B cell (primary cell): Measurements from ENCODE around the gene ARMC9. TPM values are rescaled to one million over a fixed set of nuclear protein-coding genes. Genes with fewer than 3 reads are reported as not detected.

Experiments
- ATAC-seq: fragments of 200-7000 bp; cut with Tn5 transposase; one replicate; pipeline ENCODE4 v1.10.0; 2021; ENCODE audit warnings: low read depth, mild to moderate bottlenecking, moderate number of reproducible peaks, moderate library complexity
- CTCF ChIA-PET: fragments of 350-600 bp; sonication (Branson Sonifier 250); formaldehyde crosslinking; loops from one replicate; lab custom pipeline; 2021; ENCODE audit warnings: antibody characterized with exemption, inconsistent platforms; lab: Charles Lee
- POLR2A ChIA-PET: fragments of 350-600 bp; sonication (Branson Sonifier 250); formaldehyde crosslinking; loops from one replicate; lab custom pipeline; 2021; ENCODE audit warnings: antibody characterized with exemption; lab: Charles Lee
- DNase-seq: peaks from one replicate; pipeline ENCODE4 v3.0.0; 2013
- H2AFZ ChIP-seq: 2 replicates; pipeline ENCODE4 v1.6.1; 2012; ENCODE audit warnings: mild to moderate bottlenecking, low read depth, low read length; ENCODE audit not compliant: insufficient read depth, poor library complexity, severe bottlenecking
- H3K27ac ChIP-seq, 2 donors: 1 replicate in 1 of 2; 2 replicates in 1 of 2; pipeline ENCODE4 v1.5.1; 2012 to 2013; ENCODE audit warnings: low read length in 2 of 2, mild to moderate bottlenecking in 2 of 2, moderate library complexity in 1 of 2
- H3K27me3 ChIP-seq, 4 experiments: fragments of 200-600 bp in 1 of 4; sonication (generic) in 1 of 4; replicated peaks in 1 of 4; 1 replicate in 2 of 4; 2 replicates in 2 of 4; pipeline versions ENCODE4 v1.6.1 to v1.7.0; 2013 to 2016; ENCODE audit warnings: low read length in 3 of 4, mild to moderate bottlenecking in 2 of 4, mixed read lengths in 1 of 4, moderate library complexity in 1 of 4; ENCODE audit not compliant: insufficient read depth in 4 of 4, control insufficient read depth in 3 of 4; ENCODE audit errors: control extremely low read depth in 1 of 4
- H3K36me3 ChIP-seq, 2 experiments: replicated peaks in 1 of 2; 1 replicate in 1 of 2; 2 replicates in 1 of 2; pipeline versions ENCODE4 v1.6.1 to v1.7.1; 2013; ENCODE audit warnings: low read length in 1 of 2; ENCODE audit not compliant: insufficient read depth in 2 of 2, control insufficient read depth in 1 of 2; ENCODE audit errors: control extremely low read depth in 1 of 2, extremely low read depth in 1 of 2
- H3K4me1 ChIP-seq, 2 donors: fragments of 200-600 bp in 1 of 2; sonication (generic) in 1 of 2; 1 replicate in 1 of 2; 2 replicates in 1 of 2; pipeline versions ENCODE4 v1.5.1 to v1.6.1; 2013 to 2017; ENCODE audit warnings: low read length in 2 of 2; ENCODE audit not compliant: control insufficient read depth in 2 of 2, insufficient read depth in 2 of 2
- H3K4me2 ChIP-seq: replicated peaks from 2 replicates; pipeline ENCODE3; 2012; ENCODE audit warnings: mild to moderate bottlenecking, low read depth, low read length; ENCODE audit not compliant: poor library complexity, severe bottlenecking
- H3K4me3 ChIP-seq, 5 experiments: fragments of 200-600 bp in 1 of 5; sonication (generic) in 1 of 5; 1 replicate in 3 of 5; 2 replicates in 2 of 5; pipeline versions ENCODE4 v1.5.1 to v1.7.0; 2011 to 2016; ENCODE audit warnings: low read length in 4 of 5, mild to moderate bottlenecking in 4 of 5, low read depth in 2 of 5, control low read depth in 1 of 5, moderate library complexity in 1 of 5; ENCODE audit not compliant: insufficient read depth in 1 of 5; ENCODE audit errors: control extremely low read depth in 1 of 5, extremely low read depth in 1 of 5
- H3K79me2 ChIP-seq: fragments of 200-600 bp; sonication (generic); one replicate; pipeline ENCODE4 v1.6.0; 2016; ENCODE audit warnings: low read length; ENCODE audit not compliant: control insufficient read depth, insufficient read depth
- H3K9ac ChIP-seq: fragments of 200-600 bp; sonication (generic); 2 replicates; pipeline ENCODE4 v1.6.1; 2017; ENCODE audit warnings: mild to moderate bottlenecking, low read length, moderate library complexity
- H3K9me3 ChIP-seq, 3 donors: one replicate each; pipeline versions ENCODE4 v1.6.1 to v1.7.1; 2013; ENCODE audit warnings: low read length in 2 of 3; ENCODE audit not compliant: control insufficient read depth in 2 of 3, insufficient read depth in 1 of 3; ENCODE audit errors: control extremely low read depth in 1 of 3
- H4K20me1 ChIP-seq: 2 replicates; pipeline ENCODE4 v1.6.0; 2012; ENCODE audit warnings: mild to moderate bottlenecking, low read length; ENCODE audit not compliant: insufficient read depth, control insufficient read depth, poor library complexity, severe bottlenecking
- H3K27ac Mint-ChIP-seq: one replicate; pipeline ENCODE4 v1.8.0; 2021; ENCODE audit warnings: mixed read lengths
- H3K27me3 Mint-ChIP-seq: one replicate; pipeline ENCODE4 v1.8.0; 2021; ENCODE audit warnings: mixed read lengths
- H3K4me1 Mint-ChIP-seq: one replicate; pipeline ENCODE4 v1.8.0; 2021; ENCODE audit warnings: mixed read lengths
- H3K4me3 Mint-ChIP-seq: one replicate; pipeline ENCODE4 v1.8.0; 2021; ENCODE audit warnings: mixed read lengths
- H3K9me3 Mint-ChIP-seq: one replicate; pipeline ENCODE4 v1.8.0; 2022; ENCODE audit warnings: mixed read lengths; ENCODE audit not compliant: insufficient read depth
- EZH2 ChIP-seq: IDR thresholded peaks from 2 replicates; pipeline ENCODE4 v1.6.1; 2012; ENCODE audit warnings: borderline replicate concordance, low read depth, mild to moderate bottlenecking, moderate library complexity, low read length; ENCODE audit not compliant: insufficient read depth, poor library complexity, severe bottlenecking
- WGBS: methylation state at CpG from one replicate; pipeline ENCODE4 v1.1.5; 2013; ENCODE audit warnings: missing lambda C conversion rate; ENCODE audit not compliant: insufficient coverage; 5-methylcytosine and 5-hydroxymethylcytosine counted together
- intact Hi-C: fragments of 100-400 bp; cut with micrococcal nuclease; formaldehyde crosslinking; loops from one replicate; pipeline ENCODE4 v1.10.0; 2022
- polyA plus RNA-seq: library from polyadenylated mRNA; depleted of rRNA; stranded (reverse); fragments of >200 nt; gene quantifications from 2 replicates; pipeline ENCODE4 v1.2.3, GENCODE V29; 2012
- total RNA-seq, 2 donors: library from RNA; stranded (reverse); fragments of 120-200 nt in 1 of 2; gene quantifications; 1 replicate in 1 of 2; 2 replicates in 1 of 2; pipeline versions ENCODE4 v1.2.3 to v1.2.4, GENCODE V29; 2013 to 2022
- TF ChIP-seq, protein P1 (sequence below): fragments of 200-600 bp; IDR thresholded peaks from one replicate; pipeline ENCODE4 v1.8.0; 2022; ENCODE audit warnings: antibody characterized with exemption, mild to moderate bottlenecking

ARMC9 gene
- total and polyA plus RNA-seq, 2 donors (not counting 1 experiment from before 2014, with no cell fraction given) = 0.40 to 5.4 TPM

DNA sequence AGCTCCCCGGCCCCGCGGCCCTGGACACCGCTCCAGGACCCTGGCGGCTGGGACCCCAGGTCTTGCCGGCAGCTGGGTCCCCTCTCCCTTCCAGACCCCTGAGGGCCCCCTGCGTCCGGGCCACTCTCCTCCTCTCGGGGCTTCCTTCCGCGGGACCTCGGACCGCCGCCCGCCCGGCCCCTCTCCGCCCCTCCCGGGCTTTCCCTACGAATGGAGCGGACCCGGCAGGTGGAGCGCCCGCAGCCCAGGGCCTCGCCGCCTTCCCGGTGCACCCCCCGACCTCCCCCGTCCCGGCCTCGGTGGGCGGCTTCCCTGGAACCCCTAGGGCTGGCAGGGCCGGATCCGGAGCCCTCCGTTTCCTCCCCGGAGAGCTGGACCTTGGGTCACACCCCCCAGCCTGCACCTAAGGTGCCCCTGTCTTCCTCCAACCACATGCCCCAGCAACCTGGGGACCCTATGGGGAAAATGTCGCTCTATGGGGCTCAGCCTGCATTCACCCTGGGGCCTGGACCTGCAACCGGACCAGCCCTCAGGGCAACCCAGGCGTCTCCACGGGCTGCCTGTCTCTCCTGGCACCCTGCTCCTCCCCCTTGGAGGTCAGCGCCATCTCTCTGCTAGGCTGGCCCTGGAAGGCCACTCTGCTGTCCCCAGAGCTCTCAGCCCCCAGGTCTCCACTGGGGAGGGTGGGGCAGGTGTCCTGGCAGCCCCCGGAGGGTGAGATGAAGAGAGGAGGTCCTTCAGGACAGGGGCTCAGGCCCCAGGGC lies 197.8 kb downstream of the ARMC9 start:
- CTCF ChIA-PET = interaction anchor here (0.6 to 6.7 kb wide), 8 partner anchors 9 to 292 kb away, joined by 3 to 83 read pairs (median 19); no protein-coding TSS in a partner anchor
- H3K9me3 ChIP-seq = peaks cover 0 to 2% (median 0%) of the 10 kb centered on the region in 3 donors
- peak overlapping the region; percentile 8 to 85 (median 65) for H3K4me3 ChIP-seq
- intact Hi-C loops = loop anchor here (10.0 kb wide), 1 partner anchor 521 kb away; no protein-coding TSS in a partner anchor
- H3K9ac ChIP-seq = peak overlapping the region; percentile 81
- no peaks in the 10 kb centered on the region for H3K27me3 Mint-ChIP-seq
- 13% methylated on average over 41 of the region's 41 CpGs for WGBS
- peak overlapping the region; percentile 84 for H3K27ac Mint-ChIP-seq
- H3K27me3 ChIP-seq = no peaks in the 10 kb centered on the region
- H3K79me2 ChIP-seq = peaks cover 23% of the 10 kb centered on the region
- H3K4me1 ChIP-seq = peaks cover 40 to 52% of the 10 kb centered on the region in 2 donors
- H3K36me3 ChIP-seq = peaks cover 0 to 8% of the 10 kb centered on the region in 2 experiments
- DNase-seq (peak; percentile 44), ATAC-seq (no peak)
- H2AFZ ChIP-seq = peak overlapping the region; percentile 53
- TF ChIP-seq, protein P1, sequence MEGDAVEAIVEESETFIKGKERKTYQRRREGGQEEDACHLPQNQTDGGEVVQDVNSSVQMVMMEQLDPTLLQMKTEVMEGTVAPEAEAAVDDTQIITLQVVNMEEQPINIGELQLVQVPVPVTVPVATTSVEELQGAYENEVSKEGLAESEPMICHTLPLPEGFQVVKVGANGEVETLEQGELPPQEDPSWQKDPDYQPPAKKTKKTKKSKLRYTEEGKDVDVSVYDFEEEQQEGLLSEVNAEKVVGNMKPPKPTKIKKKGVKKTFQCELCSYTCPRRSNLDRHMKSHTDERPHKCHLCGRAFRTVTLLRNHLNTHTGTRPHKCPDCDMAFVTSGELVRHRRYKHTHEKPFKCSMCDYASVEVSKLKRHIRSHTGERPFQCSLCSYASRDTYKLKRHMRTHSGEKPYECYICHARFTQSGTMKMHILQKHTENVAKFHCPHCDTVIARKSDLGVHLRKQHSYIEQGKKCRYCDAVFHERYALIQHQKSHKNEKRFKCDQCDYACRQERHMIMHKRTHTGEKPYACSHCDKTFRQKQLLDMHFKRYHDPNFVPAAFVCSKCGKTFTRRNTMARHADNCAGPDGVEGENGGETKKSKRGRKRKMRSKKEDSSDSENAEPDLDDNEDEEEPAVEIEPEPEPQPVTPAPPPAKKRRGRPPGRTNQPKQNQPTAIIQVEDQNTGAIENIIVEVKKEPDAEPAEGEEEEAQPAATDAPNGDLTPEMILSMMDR = no peak
- no peak for TF ChIP-seq EZH2
- peak overlapping the region in 1 of 2 donors; percentile 41 for H3K27ac ChIP-seq
- peak overlapping the region; percentile 88 for H3K4me2 ChIP-seq
- peaks cover 62% of the 10 kb centered on the region for H3K4me1 Mint-ChIP-seq
- POLR2A ChIA-PET = interaction anchor here (0.6 kb wide), 2 partner anchors 16 to 208 kb away, joined by 3 read pairs; no protein-coding TSS in a partner anchor
- peak overlapping the region; percentile 86 for H3K4me3 Mint-ChIP-seq
- no peaks in the 10 kb centered on the region for H4K20me1 ChIP-seq
- no peaks in the 10 kb centered on the region for H3K9me3 Mint-ChIP-seq
